Stromal cell of bone marrow (primary cell): Measurements from ENCODE around the gene GSN.

Experiments used
- DNase-seq: peaks from one replicate; pipeline ENCODE4 v3.0.0-alpha.2; 2012; ENCODE audit warnings: low read depth

GSN gene

GRCh38 chr9:121303456-121304451 lies 35.8 kb downstream of the GSN start:
- DNase-seq, result no peak

- DNase-seq, result no peak
Measured at GRCh38 chr9:121304707-121305106, 36.7 kb downstream of the GSN start.

GRCh38 chr9:121305269-121305994 lies 37.5 kb downstream of the GSN start:
- DNase-seq, result no peak

GRCh38 chr9:121307976-121308375 lies 40.0 kb downstream of the GSN start:
- DNase-seq, result no peak

GRCh38 chr9:121308765-121309164 lies 40.8 kb downstream of the GSN start:
- no peak for DNase-seq

GRCh38 chr9:121309171-121309570 lies 41.2 kb downstream of the GSN start:
- no peak for DNase-seq

GRCh38 chr9:121309833-121310425 lies 42.0 kb downstream of the GSN start:
- no peak for DNase-seq

- no peak for DNase-seq
Measured at GRCh38 chr9:121310571-121310970, 42.6 kb downstream of the GSN start.

GRCh38 chr9:121312169-121312568 lies 44.2 kb downstream of the GSN start:
- DNase-seq, result no peak

- DNase-seq, result no peak
Measured at GRCh38 chr9:121313458-121314152, 45.6 kb downstream of the GSN start.

GRCh38 chr9:121316378-121316777 lies 48.4 kb downstream of the GSN start:
- no peak for DNase-seq

- no peak for DNase-seq
Measured at GRCh38 chr9:121316852-121317373, 49.0 kb downstream of the GSN start.

- no peak for DNase-seq
Measured at GRCh38 chr9:121317737-121318630, 50.0 kb downstream of the GSN start.

- DNase-seq, result no peak
Measured at GRCh38 chr9:121318631-121319382, 50.8 kb downstream of the GSN start.

GRCh38 chr9:121319383-121319780 lies 51.4 kb downstream of the GSN start:
- no peak for DNase-seq

GRCh38 chr9:121321016-121321503 lies 53.1 kb downstream of the GSN start:
- DNase-seq, result no peak

GRCh38 chr9:121322037-121322736 lies 54.2 kb downstream of the GSN start:
- DNase-seq, result peak; percentile 96

- DNase-seq, result no peak
Measured at GRCh38 chr9:121322737-121323448, 54.9 kb downstream of the GSN start.
